Measurements from ENCODE around the gene FLVCR1.

FLVCR1 gene

DNA sequence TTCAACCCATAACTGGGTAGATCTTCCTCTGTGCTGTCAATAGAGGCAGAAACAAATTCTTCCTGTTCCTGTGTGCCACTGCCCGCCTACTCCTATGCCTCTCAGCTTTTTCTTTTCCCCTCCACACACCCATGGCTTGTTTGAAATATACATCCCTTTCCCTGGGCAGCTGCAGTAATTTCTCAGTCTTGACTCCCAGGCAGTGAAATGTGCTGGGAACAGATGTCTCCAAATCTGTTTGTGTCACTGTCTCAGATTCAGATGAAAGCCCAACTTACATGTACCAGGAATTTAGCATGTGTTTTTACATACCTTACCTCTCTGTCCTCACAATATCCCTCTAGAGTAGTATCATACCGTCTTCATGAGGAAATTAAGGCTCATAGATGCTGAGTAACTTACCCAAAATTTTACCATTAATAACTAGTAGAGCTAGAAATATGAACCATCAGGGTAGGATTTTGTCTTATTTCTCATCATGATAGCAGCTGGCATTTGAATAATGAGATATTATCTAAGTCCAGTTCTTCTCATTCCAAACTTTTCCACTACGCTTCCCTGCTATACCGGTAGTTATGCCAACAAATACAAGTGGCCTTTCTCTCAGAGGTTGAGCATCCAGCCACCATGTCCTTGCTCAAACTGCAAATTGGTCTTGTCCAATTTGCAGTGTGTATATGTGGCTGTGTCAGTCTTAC lies 87.5 kb downstream of the FLVCR1 start:
- no peak for DNase-seq (ENCODE audit: low read depth in 2 of 2)

DNA sequence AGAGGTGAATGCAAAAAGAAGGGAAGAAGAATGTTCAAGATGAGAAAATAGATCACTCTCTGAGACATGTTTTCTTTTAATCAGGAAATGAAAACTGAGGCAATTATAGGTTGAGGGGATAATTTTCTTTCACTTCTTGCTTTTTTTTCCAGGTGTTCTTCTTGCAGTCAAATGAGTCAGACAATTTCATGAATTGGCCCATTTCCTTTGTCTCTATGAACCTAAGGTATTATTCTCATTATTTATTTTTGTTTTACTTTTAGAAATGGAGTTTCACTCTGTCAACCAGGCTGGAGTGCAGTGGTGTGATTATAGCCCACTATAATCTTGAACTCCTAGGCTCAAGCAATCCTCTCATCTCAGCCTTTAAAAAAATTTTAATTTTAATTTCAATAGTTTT lies 88.8 kb downstream of the FLVCR1 start:
- no peak for DNase-seq (ENCODE audit: low read depth in 2 of 2)
